ENCODE measurements around the gene PGLYRP4. TPM values are rescaled to one million over a fixed set of nuclear protein-coding genes. Genes with fewer than 3 reads are reported as not detected.

Gene PGLYRP4
- polyA plus RNA-seq, 2 donors: 3.1 to 3.3 TPM

- H3K36me3 ChIP-seq (ENCODE audit: control insufficient read depth in 2 of 2, insufficient read depth in 2 of 2, low read length in 1 of 2): no peaks in the 10 kb centered on the region
- peaks cover 0 to 12% of the 10 kb centered on the region in 2 donors for H3K4me1 ChIP-seq (ENCODE audit: control insufficient read depth in 2 of 2, insufficient read depth in 2 of 2, low read length in 1 of 2)
- H3K27me3 ChIP-seq (ENCODE audit: control insufficient read depth in 1 of 2, insufficient read depth in 2 of 2, low read length in 2 of 2): no peaks in the 10 kb centered on the region
- H3K27ac ChIP-seq (ENCODE audit: low read depth in 2 of 2, low read length in 1 of 2): peak overlapping the region; percentile 36 to 41
- no peaks in the 10 kb centered on the region for H3K9me3 ChIP-seq (ENCODE audit: control insufficient read depth in 2 of 2, insufficient read depth in 1 of 2, low read depth in 1 of 2, low read length in 1 of 2)
- 41 to 54% methylated on average over 5 of the region's 5 CpGs for WGBS, 2 donors
- no peak overlapping the region for H3K4me3 ChIP-seq (ENCODE audit: low read depth in 1 of 2, low read length in 2 of 2)
Measured at GRCh38 chr1:153343040-153343681, 5.5 kb downstream of the PGLYRP4 start.

GRCh38 chr1:153342178-153342577 is 6.5 kb downstream of the PGLYRP4 start:
- Histone ChIP-seq H3K27me3 (ENCODE audit: control insufficient read depth in 1 of 2, insufficient read depth in 2 of 2, low read length in 2 of 2) (no peaks in the 10 kb centered on the region), H3K27ac (ENCODE audit: low read depth in 2 of 2, low read length in 1 of 2) (peak overlapping the region in 1 of 2 donors; percentile 2), H3K9me3 (ENCODE audit: control insufficient read depth in 2 of 2, insufficient read depth in 1 of 2, low read depth in 1 of 2, low read length in 1 of 2) (no peaks in the 10 kb centered on the region), H3K4me3 (ENCODE audit: low read depth in 1 of 2, low read length in 2 of 2) (no peak overlapping the region), H3K36me3 (ENCODE audit: control insufficient read depth in 2 of 2, insufficient read depth in 2 of 2, low read length in 1 of 2) (no peaks in the 10 kb centered on the region), H3K4me1 (ENCODE audit: control insufficient read depth in 2 of 2, insufficient read depth in 2 of 2, low read length in 1 of 2) (peaks cover 0 to 9% of the 10 kb centered on the region in 2 donors)
- 74 to 75% methylated on average over 3 of the region's 3 CpGs for WGBS, 2 donors

GRCh38 chr1:153341431-153341934 is 7.2 kb downstream of the PGLYRP4 start:
- Histone ChIP-seq H3K4me1 (ENCODE audit: control insufficient read depth in 2 of 2, insufficient read depth in 2 of 2, low read length in 1 of 2) (peaks cover 0 to 9% of the 10 kb centered on the region in 2 donors), H3K27me3 (ENCODE audit: control insufficient read depth in 1 of 2, insufficient read depth in 2 of 2, low read length in 2 of 2) (no peaks in the 10 kb centered on the region), H3K27ac (ENCODE audit: low read depth in 2 of 2, low read length in 1 of 2) (no peak overlapping the region), H3K4me3 (ENCODE audit: low read depth in 1 of 2, low read length in 2 of 2) (no peak overlapping the region), H3K36me3 (ENCODE audit: control insufficient read depth in 2 of 2, insufficient read depth in 2 of 2, low read length in 1 of 2) (no peaks in the 10 kb centered on the region), H3K9me3 (ENCODE audit: control insufficient read depth in 2 of 2, insufficient read depth in 1 of 2, low read depth in 1 of 2, low read length in 1 of 2) (no peaks in the 10 kb centered on the region)
- 94 to 97% methylated on average over 4 of the region's 4 CpGs for WGBS, 2 donors

GRCh38 chr1:153340356-153340755 is 8.3 kb downstream of the PGLYRP4 start:
- Histone ChIP-seq H3K27ac (ENCODE audit: low read depth in 2 of 2, low read length in 1 of 2) (no peak overlapping the region), H3K27me3 (ENCODE audit: control insufficient read depth in 1 of 2, insufficient read depth in 2 of 2, low read length in 2 of 2) (no peaks in the 10 kb centered on the region), H3K9me3 (ENCODE audit: control insufficient read depth in 2 of 2, insufficient read depth in 1 of 2, low read depth in 1 of 2, low read length in 1 of 2) (no peaks in the 10 kb centered on the region), H3K4me3 (ENCODE audit: low read depth in 1 of 2, low read length in 2 of 2) (no peak overlapping the region), H3K4me1 (ENCODE audit: control insufficient read depth in 2 of 2, insufficient read depth in 2 of 2, low read length in 1 of 2) (peaks cover 0 to 9% of the 10 kb centered on the region in 2 donors), H3K36me3 (ENCODE audit: control insufficient read depth in 2 of 2, insufficient read depth in 2 of 2, low read length in 1 of 2) (no peaks in the 10 kb centered on the region)
- WGBS, 2 donors: 91 to 93% methylated on average over 10 of the region's 10 CpGs

GRCh38 chr1:153339802-153340201 is 8.8 kb downstream of the PGLYRP4 start:
- Histone ChIP-seq H3K9me3 (ENCODE audit: control insufficient read depth in 2 of 2, insufficient read depth in 1 of 2, low read depth in 1 of 2, low read length in 1 of 2) (no peaks in the 10 kb centered on the region), H3K27me3 (ENCODE audit: control insufficient read depth in 1 of 2, insufficient read depth in 2 of 2, low read length in 2 of 2) (no peaks in the 10 kb centered on the region), H3K36me3 (ENCODE audit: control insufficient read depth in 2 of 2, insufficient read depth in 2 of 2, low read length in 1 of 2) (no peaks in the 10 kb centered on the region), H3K4me1 (ENCODE audit: control insufficient read depth in 2 of 2, insufficient read depth in 2 of 2, low read length in 1 of 2) (peaks cover 0 to 9% of the 10 kb centered on the region in 2 donors), H3K4me3 (ENCODE audit: low read depth in 1 of 2, low read length in 2 of 2) (no peak overlapping the region), H3K27ac (ENCODE audit: low read depth in 2 of 2, low read length in 1 of 2) (no peak overlapping the region)
- WGBS, 2 donors: 52 to 58% methylated on average over 6 of the region's 6 CpGs

GRCh38 chr1:153337980-153338853 is 10.4 kb downstream of the PGLYRP4 start:
- H3K4me1 ChIP-seq (ENCODE audit: control insufficient read depth in 2 of 2, insufficient read depth in 2 of 2, low read length in 1 of 2): peaks cover 0 to 2% of the 10 kb centered on the region in 2 donors
- no peak overlapping the region for H3K4me3 ChIP-seq (ENCODE audit: low read depth in 1 of 2, low read length in 2 of 2)
- H3K9me3 ChIP-seq (ENCODE audit: control insufficient read depth in 2 of 2, insufficient read depth in 1 of 2, low read depth in 1 of 2, low read length in 1 of 2): no peaks in the 10 kb centered on the region
- H3K27ac ChIP-seq (ENCODE audit: low read depth in 2 of 2, low read length in 1 of 2): no peak overlapping the region
- H3K27me3 ChIP-seq (ENCODE audit: control insufficient read depth in 1 of 2, insufficient read depth in 2 of 2, low read length in 2 of 2): no peaks in the 10 kb centered on the region
- 76 to 79% methylated on average over 8 of the region's 8 CpGs for WGBS, 2 donors
- no peaks in the 10 kb centered on the region for H3K36me3 ChIP-seq (ENCODE audit: control insufficient read depth in 2 of 2, insufficient read depth in 2 of 2, low read length in 1 of 2)

GRCh38 chr1:153336650-153337049 is 12.0 kb downstream of the PGLYRP4 start:
- Histone ChIP-seq H3K27ac (ENCODE audit: low read depth in 2 of 2, low read length in 1 of 2) (no peak overlapping the region), H3K9me3 (ENCODE audit: control insufficient read depth in 2 of 2, insufficient read depth in 1 of 2, low read depth in 1 of 2, low read length in 1 of 2) (no peaks in the 10 kb centered on the region)

GRCh38 chr1:153333902-153334301 is 14.7 kb downstream of the PGLYRP4 start:
- no peaks in the 10 kb centered on the region for H3K27me3 ChIP-seq (ENCODE audit: control insufficient read depth in 1 of 2, insufficient read depth in 2 of 2, low read length in 2 of 2)
- no peak overlapping the region for H3K27ac ChIP-seq (ENCODE audit: low read depth in 2 of 2, low read length in 1 of 2)
- no peaks in the 10 kb centered on the region for H3K36me3 ChIP-seq (ENCODE audit: control insufficient read depth in 2 of 2, insufficient read depth in 2 of 2, low read length in 1 of 2)
- H3K4me1 ChIP-seq (ENCODE audit: control insufficient read depth in 2 of 2, insufficient read depth in 2 of 2, low read length in 1 of 2): no peaks in the 10 kb centered on the region
- peaks cover 0 to 7% of the 10 kb centered on the region in 2 donors for H3K9me3 ChIP-seq (ENCODE audit: control insufficient read depth in 2 of 2, insufficient read depth in 1 of 2, low read depth in 1 of 2, low read length in 1 of 2)
- H3K4me3 ChIP-seq (ENCODE audit: low read depth in 1 of 2, low read length in 2 of 2): no peak overlapping the region
- 89 to 92% methylated on average over 1 of the region's 1 CpG for WGBS, 2 donors

More at GRCh38 chr1:153336650-153337049, 12.0 kb downstream of the PGLYRP4 start:
- no peaks in the 10 kb centered on the region for H3K4me1 ChIP-seq (ENCODE audit: control insufficient read depth in 2 of 2, insufficient read depth in 2 of 2, low read length in 1 of 2)
- no peak overlapping the region for H3K4me3 ChIP-seq (ENCODE audit: low read depth in 1 of 2, low read length in 2 of 2)
- H3K36me3 ChIP-seq (ENCODE audit: control insufficient read depth in 2 of 2, insufficient read depth in 2 of 2, low read length in 1 of 2): no peaks in the 10 kb centered on the region
- no peaks in the 10 kb centered on the region for H3K27me3 ChIP-seq (ENCODE audit: control insufficient read depth in 1 of 2, insufficient read depth in 2 of 2, low read length in 2 of 2)

- Histone ChIP-seq H3K36me3 (ENCODE audit: control insufficient read depth in 2 of 2, insufficient read depth in 2 of 2, low read length in 1 of 2) (no peaks in the 10 kb centered on the region), H3K9me3 (ENCODE audit: control insufficient read depth in 2 of 2, insufficient read depth in 1 of 2, low read depth in 1 of 2, low read length in 1 of 2) (peaks cover 0 to 4% of the 10 kb centered on the region in 2 donors), H3K4me1 (ENCODE audit: control insufficient read depth in 2 of 2, insufficient read depth in 2 of 2, low read length in 1 of 2) (no peaks in the 10 kb centered on the region), H3K4me3 (ENCODE audit: low read depth in 1 of 2, low read length in 2 of 2) (no peak overlapping the region), H3K27ac (ENCODE audit: low read depth in 2 of 2, low read length in 1 of 2) (no peak overlapping the region), H3K27me3 (ENCODE audit: control insufficient read depth in 1 of 2, insufficient read depth in 2 of 2, low read length in 2 of 2) (no peaks in the 10 kb centered on the region)
Measured at GRCh38 chr1:153324912-153325311, 23.7 kb downstream of the PGLYRP4 start.

Measured in esophagus (tissue), 2 donors.